AG09309 (cell line): Measurements from ENCODE around the gene SERPINE2.
A peak's percentile ranks its signal among the peaks of the same experiment; 100 is the strongest.

Experiments used
- DNase-seq: peaks from one replicate; pipeline ENCODE4 v3.0.0-alpha.2; 2010; ENCODE audit warnings: low read depth
- H3K4me3 ChIP-seq: 2 replicates; pipeline ENCODE4 v1.5.1; 2011; ENCODE audit warnings: mild to moderate bottlenecking, low read depth, low read length, moderate library complexity; ENCODE audit not compliant: control insufficient read depth
- CTCF ChIP-seq: IDR thresholded peaks from 2 replicates; pipeline ENCODE4 v1.5.1; 2011; ENCODE audit warnings: mild to moderate bottlenecking, low read depth, low read length, inconsistent platforms; ENCODE audit not compliant: insufficient read depth, control insufficient read depth; ENCODE audit errors: missing control alignments

Gene SERPINE2

GRCh38 chr2:224030786-224031185 is 8.3 kb downstream of the SERPINE2 start:
- no peak for TF ChIP-seq CTCF
- H3K4me3 ChIP-seq = no peak overlapping the region
- DNase-seq = no peak

- no peak for TF ChIP-seq CTCF
- no peak for DNase-seq
- no peak overlapping the region for H3K4me3 ChIP-seq
Observed at GRCh38 chr2:224029876-224030275, 9.2 kb downstream of the SERPINE2 start.

- TF ChIP-seq CTCF = no peak
- no peak for DNase-seq
- no peak overlapping the region for H3K4me3 ChIP-seq
Observed at GRCh38 chr2:224027931-224028330, 11.2 kb downstream of the SERPINE2 start.

- TF ChIP-seq CTCF = no peak
- DNase-seq = no peak
- H3K4me3 ChIP-seq = no peak overlapping the region
Observed at GRCh38 chr2:224027070-224027469, 12.0 kb downstream of the SERPINE2 start.

GRCh38 chr2:224025874-224026273 is 13.2 kb downstream of the SERPINE2 start:
- DNase-seq = no peak
- H3K4me3 ChIP-seq = no peak overlapping the region
- TF ChIP-seq CTCF = no peak

GRCh38 chr2:224024270-224024669 is 14.8 kb downstream of the SERPINE2 start:
- TF ChIP-seq CTCF = no peak
- no peak for DNase-seq
- no peak overlapping the region for H3K4me3 ChIP-seq

- no peak for TF ChIP-seq CTCF
- H3K4me3 ChIP-seq = no peak overlapping the region
- DNase-seq = peak; percentile 21
Observed at GRCh38 chr2:224023188-224023587, 15.9 kb downstream of the SERPINE2 start.
